Measurements from ENCODE around the gene CDK2AP2. TPM values are rescaled to one million over a fixed set of nuclear protein-coding genes. Genes with fewer than 3 reads are reported as not detected.

Gene CDK2AP2
- total RNA-seq, 2 donors from 2014 or later: 91.6 to 142 TPM

GRCh38 chr11:67524480-67524808 lies 16.5 kb upstream of the CDK2AP2 start:
- H3K4me3 ChIP-seq: no peak overlapping the region
- H3K4me1 ChIP-seq: peaks cover 5% of the 10 kb centered on the region
- no peak overlapping the region for H3K27ac ChIP-seq
- H3K27me3 ChIP-seq: no peaks in the 10 kb centered on the region
- TF ChIP-seq CTCF (IDR thresholded peaks at IDR 0.05): no peak
- DNase-seq: no peak
- H3K9ac ChIP-seq (ENCODE audit: low read depth in 2 of 2, low read length in 2 of 2): no peak overlapping the region
- H3K9me3 ChIP-seq: no peaks in the 10 kb centered on the region
- intact Hi-C loops (cut with DNase I): no loop called here
- H3K36me3 ChIP-seq: no peaks in the 10 kb centered on the region

GRCh38 chr11:67523556-67524479 lies 15.9 kb upstream of the CDK2AP2 start:
- DNase-seq: no peak
- H3K4me1 ChIP-seq: peaks cover 5% of the 10 kb centered on the region
- intact Hi-C loops (cut with DNase I): no loop called here
- no peak overlapping the region for H3K4me3 ChIP-seq
- no peak for TF ChIP-seq CTCF (IDR thresholded peaks at IDR 0.05)
- H3K27ac ChIP-seq: no peak overlapping the region
- H3K9ac ChIP-seq (ENCODE audit: low read depth in 2 of 2, low read length in 2 of 2): no peak overlapping the region
- no peaks in the 10 kb centered on the region for H3K9me3 ChIP-seq
- no peaks in the 10 kb centered on the region for H3K27me3 ChIP-seq
- no peaks in the 10 kb centered on the region for H3K36me3 ChIP-seq

GRCh38 chr11:67522844-67523555 lies 15.0 kb upstream of the CDK2AP2 start, which contains the start of gene CABP2:
CABP2 (minus strand) TSS chr11:67523446; CDS start chr11:67523326, 120 bp downstream.
- Histone ChIP-seq H3K9me3 (no peaks in the 10 kb centered on the region), H3K27me3 (no peaks in the 10 kb centered on the region), H3K27ac (no peak within 1 kb of the TSS), H3K4me1 (peaks cover 5% of the 10 kb centered on the region), H3K4me3 (no peak within 1 kb of the TSS), H3K36me3 (no peaks in the 10 kb centered on the region), H3K9ac (ENCODE audit: low read depth in 2 of 2, low read length in 2 of 2) (no peak within 1 kb of the TSS)
- intact Hi-C loops (cut with DNase I): no loop called here
- DNase-seq: no peak
- TF ChIP-seq CTCF (IDR thresholded peaks at IDR 0.05): no peak

GRCh38 chr11:67522338-67522737 lies 14.4 kb upstream of the CDK2AP2 start:
- H3K9ac ChIP-seq (ENCODE audit: low read depth in 2 of 2, low read length in 2 of 2): no peak overlapping the region
- no peaks in the 10 kb centered on the region for H3K36me3 ChIP-seq
- no peak for TF ChIP-seq CTCF (IDR thresholded peaks at IDR 0.05)
- peaks cover 5% of the 10 kb centered on the region for H3K4me1 ChIP-seq
- H3K9me3 ChIP-seq: no peaks in the 10 kb centered on the region
- H3K27me3 ChIP-seq: no peaks in the 10 kb centered on the region
- no peak overlapping the region for H3K27ac ChIP-seq
- intact Hi-C loops (cut with DNase I): no loop called here
- DNase-seq: no peak
- no peak overlapping the region for H3K4me3 ChIP-seq

GRCh38 chr11:67521924-67522323 lies 14.0 kb upstream of the CDK2AP2 start:
- no peak overlapping the region for H3K9ac ChIP-seq (ENCODE audit: low read depth in 2 of 2, low read length in 2 of 2)
- no peaks in the 10 kb centered on the region for H3K9me3 ChIP-seq

More at GRCh38 chr11:67521924-67522323, 14.0 kb upstream of the CDK2AP2 start:
- Histone ChIP-seq H3K36me3 (no peaks in the 10 kb centered on the region), H3K27ac (no peak overlapping the region), H3K4me1 (peaks cover 5% of the 10 kb centered on the region), H3K27me3 (no peaks in the 10 kb centered on the region), H3K4me3 (no peak overlapping the region)
- no peak for DNase-seq
- intact Hi-C loops (cut with DNase I): no loop called here
- no peak for TF ChIP-seq CTCF (IDR thresholded peaks at IDR 0.05)

All from colonic mucosa (tissue), 4 donors.